Left hindlimb (tissue), 1 donor: ENCODE data around the gene C18orf63.
"Not testable (repeated sequence)": the region's sequence is repeated elsewhere in the genome, so short reads cannot be mapped to it uniquely, and the experiment has no call there.

Source experiments
- DNase-seq: peaks from one replicate; pipeline ENCODE4 v3.0.0-alpha.2; 2018

The C18orf63 gene

GRCh38 chr18:74286856-74287255, 28.8 kb upstream of the C18orf63 start:
- no peak for DNase-seq

DNA sequence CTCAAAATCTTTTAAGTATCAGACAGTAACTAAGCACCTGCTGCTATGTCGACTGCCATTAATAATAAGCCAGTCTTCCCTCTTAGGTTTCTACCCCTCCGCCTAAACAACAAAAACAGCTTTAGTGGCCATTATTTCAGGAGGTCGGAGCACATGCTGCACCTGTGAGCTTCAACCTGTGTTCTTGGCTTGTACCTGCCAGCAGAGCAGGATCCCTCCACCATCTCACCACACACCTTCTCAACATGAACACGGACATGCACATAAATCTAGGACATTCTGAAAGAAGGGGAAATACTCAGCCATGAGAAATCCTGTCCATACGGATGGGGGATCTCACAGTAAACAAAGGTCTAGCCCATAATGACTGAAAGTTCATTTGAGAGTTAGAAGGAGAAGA, 27.6 kb upstream of the C18orf63 start:
- no peak for DNase-seq

- no peak for DNase-seq
These were observed 26.9 kb upstream of the C18orf63 start for GRCh38 chr18:74288730-74289129.

DNA sequence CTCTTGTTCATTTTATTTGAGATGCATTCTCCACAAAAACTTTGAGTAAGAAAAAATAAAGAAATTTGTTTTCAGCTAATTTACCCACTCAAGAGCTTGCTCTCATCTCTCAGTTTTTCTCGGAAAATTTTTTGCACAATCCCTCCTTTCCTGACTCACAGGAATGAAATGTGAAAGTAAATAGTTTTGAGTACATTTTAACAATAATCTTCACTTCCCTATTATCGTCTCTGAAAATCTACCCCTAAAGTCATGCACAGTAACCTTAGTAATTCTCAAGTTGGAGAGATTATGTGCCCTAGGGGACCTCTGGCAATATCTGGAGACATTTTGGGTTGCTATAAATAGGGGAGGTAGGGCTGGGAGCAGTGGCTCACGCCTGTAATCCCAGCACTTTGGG, 26.5 kb upstream of the C18orf63 start:
- no peak for DNase-seq

GRCh38 chr18:74290021-74290420, 25.6 kb upstream of the C18orf63 start:
- no peak for DNase-seq

DNA sequence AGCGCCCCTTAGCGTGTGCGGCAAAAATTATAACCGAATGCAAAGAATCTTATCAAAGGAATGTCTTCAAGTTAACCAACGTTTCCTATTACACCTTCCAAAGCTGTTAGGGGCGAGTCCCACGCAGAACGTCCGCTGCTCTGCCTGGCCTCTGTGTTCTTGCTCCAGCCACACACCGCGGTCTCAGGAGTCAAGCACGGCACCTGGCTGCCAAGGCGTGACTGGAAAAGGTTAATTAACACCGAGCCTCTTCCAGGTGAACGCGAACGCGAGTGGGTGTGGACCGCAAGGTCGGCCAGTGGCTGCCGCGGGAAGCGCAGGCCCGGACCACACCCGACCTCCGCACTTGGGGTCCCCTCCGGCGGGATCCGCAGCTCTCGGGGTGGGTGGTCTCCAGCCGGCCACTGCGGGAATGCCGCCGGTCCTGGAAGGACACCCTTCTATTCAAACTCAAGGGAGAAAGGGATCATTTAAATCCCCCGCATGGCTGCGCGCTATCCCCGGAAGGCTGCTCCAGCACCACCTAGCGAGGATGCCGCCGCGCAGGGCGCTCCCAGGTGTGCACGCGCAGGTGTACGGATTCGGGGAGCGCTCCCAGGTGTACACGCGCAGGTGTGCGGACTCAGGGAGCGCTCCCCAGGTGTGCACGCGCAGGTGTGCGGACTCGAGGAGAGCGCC, 24.7 kb upstream of the C18orf63 start:
- no peak for DNase-seq

DNA sequence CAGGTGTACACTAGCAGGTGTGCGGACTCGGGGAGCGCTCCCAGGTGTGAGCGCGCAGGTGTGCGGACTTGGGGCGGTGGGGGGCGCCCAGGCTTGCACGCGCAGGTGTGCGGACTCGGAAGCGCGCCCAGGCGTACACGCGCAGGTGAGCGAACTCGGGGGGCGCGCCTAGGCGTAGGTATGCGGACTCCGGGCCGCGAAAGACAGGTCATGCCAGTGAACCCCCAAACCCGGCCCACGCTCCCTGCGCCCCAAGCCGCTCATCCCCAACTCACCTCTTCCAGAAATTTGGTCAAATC, 24.2 kb upstream of the C18orf63 start:
- DNase-seq, result no peak

- peak; percentile 98 for DNase-seq
These were observed 23.7 kb upstream of the C18orf63 start, which contains the start of gene CYB5A for GRCh38 chr18:74291771-74292540. TSS of gene CYB5A (minus strand) at chr18:74291963. CDS start at chr18:74291875, 88 bp downstream.

- no peak for DNase-seq
These were observed 23.1 kb upstream of the C18orf63 start for GRCh38 chr18:74292541-74292858.

- not testable (repeated sequence) for DNase-seq
These were observed 22.7 kb upstream of the C18orf63 start for GRCh38 chr18:74292982-74293381.

DNA sequence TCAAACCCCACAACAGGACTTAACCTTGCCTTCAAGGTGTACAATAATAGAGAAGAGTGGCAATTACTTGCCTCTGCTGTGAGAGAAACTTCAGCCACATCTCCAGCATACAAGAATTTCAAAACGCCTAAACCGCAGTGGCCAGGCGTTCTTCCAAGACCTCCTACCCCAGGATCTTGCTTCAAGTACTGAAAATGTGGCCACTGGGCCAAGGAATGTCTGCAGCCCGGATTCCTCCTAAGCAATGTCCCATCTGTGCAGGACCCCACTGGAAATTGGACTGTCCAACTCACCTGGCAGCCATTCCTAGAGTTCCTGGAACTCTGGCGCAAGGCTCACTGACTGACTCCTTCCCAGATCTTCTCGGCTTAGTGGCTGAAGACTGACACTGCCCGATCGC, 21.1 kb upstream of the C18orf63 start:
- DNase-seq, result no peak

DNA sequence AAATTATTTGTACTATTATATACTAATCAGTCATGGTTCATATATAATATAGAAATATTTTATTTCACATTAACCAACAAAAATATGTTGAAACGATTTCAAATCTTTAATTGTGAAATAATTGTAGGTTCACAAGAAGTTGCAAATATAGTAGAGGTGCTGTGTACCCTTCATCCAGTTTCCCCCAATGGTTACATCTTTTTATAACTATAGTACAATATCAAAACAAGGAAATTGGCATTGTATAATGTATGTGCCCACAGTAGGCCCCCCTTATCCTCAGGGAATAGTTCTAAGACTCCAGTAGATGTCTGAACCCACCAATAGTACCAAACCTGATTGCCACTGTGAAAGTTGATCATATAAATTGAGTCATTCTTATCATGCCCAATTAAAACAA, 16.5 kb upstream of the C18orf63 start:
- no peak for DNase-seq

DNA sequence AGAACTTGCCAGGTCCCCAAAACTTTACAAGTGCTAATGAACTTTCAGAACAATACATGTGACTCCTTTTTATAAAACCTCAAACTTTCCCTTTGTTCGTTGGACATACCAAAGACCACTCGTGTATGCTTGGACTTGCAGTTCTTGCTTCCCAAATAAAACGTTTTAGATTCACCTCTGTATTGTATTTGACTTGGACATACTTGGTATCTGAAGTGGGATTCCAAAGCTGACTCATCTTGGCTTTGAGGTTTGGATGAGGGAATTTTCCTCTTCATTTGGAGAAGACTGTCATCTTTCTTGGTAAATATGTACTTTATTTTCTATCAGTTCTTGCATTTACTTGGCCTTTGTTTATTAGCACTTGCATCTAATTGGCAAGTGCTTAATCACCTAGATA, 15.9 kb upstream of the C18orf63 start:
- no peak for DNase-seq

- no peak for DNase-seq
These were observed 12.3 kb upstream of the C18orf63 start for GRCh38 chr18:74303306-74303705.

DNA sequence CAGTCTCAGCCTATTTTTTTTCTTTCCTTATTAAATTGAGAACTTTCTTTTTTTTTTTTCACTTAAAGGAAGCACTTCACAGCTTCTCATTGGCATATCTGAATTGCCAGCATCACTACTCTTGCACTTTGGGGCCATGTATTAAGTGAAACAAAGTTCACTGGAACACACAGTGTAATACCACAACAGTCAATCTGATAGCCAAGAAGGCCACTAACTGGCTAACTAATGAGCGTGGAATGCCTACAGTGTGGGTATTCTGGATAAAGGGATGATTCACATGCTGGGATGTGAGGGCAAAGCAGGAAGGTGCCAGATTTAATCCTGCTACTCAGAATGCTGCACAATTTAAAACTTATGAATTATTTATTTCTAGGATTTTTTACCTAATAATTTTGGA, 11.7 kb upstream of the C18orf63 start:
- no peak for DNase-seq

DNA sequence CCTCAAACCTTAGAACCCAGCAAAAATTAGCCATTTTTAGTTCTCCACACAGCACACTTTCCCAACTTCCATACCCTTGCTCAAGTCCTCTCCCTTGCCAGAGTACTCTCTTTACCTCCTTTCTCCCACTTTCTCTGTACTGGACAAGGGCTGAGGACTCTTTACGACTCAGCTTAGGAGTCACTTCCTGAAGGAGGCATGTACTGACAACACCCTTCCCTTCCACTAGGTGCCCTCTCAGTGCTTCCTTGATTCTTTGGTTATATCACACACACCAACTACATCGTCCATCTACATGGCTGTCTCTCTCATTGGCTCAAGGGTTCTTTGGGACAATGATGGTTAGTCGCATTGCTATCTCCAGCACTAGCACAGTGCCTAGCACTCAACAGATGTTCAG, 5.2 kb upstream of the C18orf63 start:
- no peak for DNase-seq

DNA sequence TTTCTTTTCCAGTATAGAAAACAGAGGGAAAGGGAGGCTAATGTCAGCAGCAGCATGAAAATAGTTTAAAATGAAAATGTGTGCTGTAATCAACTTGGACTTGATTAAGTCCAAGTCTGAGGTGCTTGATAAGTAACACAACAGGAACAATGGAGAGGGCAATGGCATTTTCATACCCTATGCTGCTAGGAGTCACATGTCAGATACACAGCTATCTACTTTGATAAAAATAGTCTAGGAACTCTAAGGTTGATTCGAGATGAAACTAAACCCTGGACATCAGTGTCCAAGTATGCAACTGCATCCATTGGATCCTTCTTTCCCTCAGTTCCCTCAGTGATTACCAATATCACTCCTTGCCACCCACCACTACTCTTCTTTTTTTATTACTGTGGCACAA, 4.6 kb upstream of the C18orf63 start:
- DNase-seq, result no peak

DNA sequence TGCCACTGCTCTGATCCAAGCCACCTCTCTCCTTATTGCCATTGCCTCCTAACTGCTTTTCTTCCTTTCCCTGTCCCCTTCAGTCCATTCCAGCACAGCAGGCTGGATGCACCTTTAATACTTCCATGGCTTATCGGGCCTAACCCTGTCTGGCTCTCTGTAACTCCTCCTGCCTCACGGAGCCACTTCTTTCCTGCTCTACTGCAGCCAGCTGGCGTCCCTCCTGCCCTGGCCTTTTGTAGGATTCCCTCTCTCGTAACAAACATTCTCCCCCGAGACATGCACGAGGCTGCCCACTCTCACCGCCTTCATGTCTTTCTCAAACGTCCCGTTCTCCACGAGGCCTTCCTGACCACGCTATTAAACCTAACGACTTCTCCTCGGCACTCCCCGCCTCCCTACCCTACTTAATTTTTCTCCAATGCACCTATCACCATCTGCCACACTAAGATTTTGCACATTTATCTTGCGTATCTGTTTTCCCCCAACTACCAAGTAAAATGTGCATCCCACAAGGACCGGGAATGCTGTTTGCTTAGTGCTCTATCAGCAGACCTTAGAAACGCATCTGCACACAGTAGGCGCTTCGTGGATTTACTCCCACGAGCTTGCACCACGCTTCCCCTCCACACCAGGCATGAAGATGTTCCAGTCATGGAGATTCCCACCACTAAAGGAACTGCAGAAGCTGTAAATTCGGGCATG, 728 bp upstream of the C18orf63 start:
- DNase-seq, result no peak

- DNase-seq, result no peak
These were observed 875 bp downstream of the C18orf63 start for GRCh38 chr18:74316257-74317170.

GRCh38 chr18:74326231-74326630, 10.6 kb downstream of the C18orf63 start:
- no peak for DNase-seq

GRCh38 chr18:74326791-74327190, 11.2 kb downstream of the C18orf63 start:
- not testable (repeated sequence) for DNase-seq

DNA sequence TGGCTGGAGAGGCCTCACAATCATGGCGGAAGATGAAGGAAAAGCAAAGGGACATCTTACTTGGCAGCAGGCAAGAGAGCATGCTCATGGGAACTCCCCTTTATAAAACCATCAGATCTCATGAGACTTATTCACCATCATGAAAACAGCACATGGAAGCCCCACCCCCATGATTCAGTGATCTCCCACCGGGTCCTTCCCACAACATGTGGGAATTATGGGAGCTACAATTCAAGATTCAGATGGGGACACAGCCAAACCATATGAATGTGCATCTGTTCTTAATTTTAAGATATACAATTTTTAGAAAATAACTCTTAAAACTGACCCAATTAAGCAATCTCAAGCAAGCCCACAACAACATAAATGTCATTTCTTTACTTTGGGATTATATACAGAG, 12.6 kb downstream of the C18orf63 start:
- no peak for DNase-seq

- DNase-seq, result no peak
These were observed 14.1 kb downstream of the C18orf63 start for GRCh38 chr18:74329688-74330205.
